Measurements from ENCODE around the gene CASP10.

Gene CASP10

DNA sequence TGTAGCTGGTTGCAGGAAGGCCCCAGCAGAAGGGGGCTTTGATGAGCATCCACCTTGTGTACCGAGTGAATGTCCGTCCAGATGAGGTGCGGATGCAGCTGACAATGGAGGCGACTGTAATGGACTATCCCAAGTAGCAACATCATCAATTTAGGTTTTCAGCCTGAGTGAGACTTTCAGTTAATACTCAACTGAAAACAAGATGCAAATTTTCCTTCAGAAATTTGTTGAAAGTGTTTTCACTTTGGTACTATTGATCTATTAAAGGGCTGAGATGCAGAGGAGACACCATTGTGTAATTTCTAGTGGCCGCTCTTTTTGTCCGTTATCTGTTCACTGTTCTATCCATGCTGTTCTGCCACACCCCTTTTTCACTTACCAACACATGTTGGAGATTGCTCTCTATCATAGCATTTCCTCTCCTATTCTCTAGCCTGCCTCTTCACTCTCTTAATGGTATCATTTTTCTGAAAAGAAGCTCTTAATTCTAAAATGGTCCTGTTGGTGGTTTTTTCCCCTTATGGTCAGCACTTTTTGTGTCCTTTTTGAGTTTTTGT, 65.4 kb downstream of the CASP10 start:
- no peak for TF ChIP-seq CTCF (IDR thresholded peaks at IDR 0.05; ENCODE audit: low read depth, low read length)
- H3K4me3 ChIP-seq (ENCODE audit: low read depth, low read length): no peak overlapping the region

- no peak for TF ChIP-seq CTCF (IDR thresholded peaks at IDR 0.05; ENCODE audit: low read depth, low read length)
- no peak overlapping the region for H3K4me3 ChIP-seq (ENCODE audit: low read depth, low read length)
Measured at GRCh38 chr2:201249889-201250288, 66.9 kb downstream of the CASP10 start.

GRCh38 chr2:201250741-201251140, 67.8 kb downstream of the CASP10 start:
- no peak for TF ChIP-seq CTCF (IDR thresholded peaks at IDR 0.05; ENCODE audit: low read depth, low read length)
- no peak overlapping the region for H3K4me3 ChIP-seq (ENCODE audit: low read depth, low read length)

GRCh38 chr2:201254081-201254730, 71.3 kb downstream of the CASP10 start:
- H3K4me3 ChIP-seq (ENCODE audit: low read depth, low read length): no peak overlapping the region
- no peak for TF ChIP-seq CTCF (IDR thresholded peaks at IDR 0.05; ENCODE audit: low read depth, low read length)

- TF ChIP-seq CTCF (IDR thresholded peaks at IDR 0.05; ENCODE audit: low read depth, low read length): no peak
- no peak overlapping the region for H3K4me3 ChIP-seq (ENCODE audit: low read depth, low read length)
Measured at GRCh38 chr2:201255408-201256033, 72.6 kb downstream of the CASP10 start.

DNA sequence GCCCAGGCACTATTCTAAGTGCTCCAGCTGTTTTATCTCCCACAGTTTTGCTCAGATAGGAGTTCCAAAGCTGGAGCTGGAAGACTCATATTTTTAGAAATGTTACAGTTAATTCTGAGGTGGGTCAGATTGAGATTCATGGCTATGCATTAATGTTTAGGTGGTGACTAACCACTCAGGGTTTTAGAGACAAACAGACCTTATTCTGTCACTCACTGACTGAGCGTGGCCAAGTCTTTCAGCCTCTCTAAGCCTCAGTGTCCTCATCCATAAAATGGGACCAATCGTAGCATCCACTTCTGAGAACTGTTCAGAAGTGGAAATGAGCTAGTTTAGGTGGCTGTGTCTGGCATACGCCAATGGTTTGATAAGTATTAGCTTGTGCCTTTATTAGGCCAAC, 73.1 kb downstream of the CASP10 start:
- H3K4me3 ChIP-seq (ENCODE audit: low read depth, low read length): no peak overlapping the region
- no peak for TF ChIP-seq CTCF (IDR thresholded peaks at IDR 0.05; ENCODE audit: low read depth, low read length)

GRCh38 chr2:201257381-201257955, 74.5 kb downstream of the CASP10 start:
- TF ChIP-seq CTCF (IDR thresholded peaks at IDR 0.05; ENCODE audit: low read depth, low read length): no peak
- H3K4me3 ChIP-seq (ENCODE audit: low read depth, low read length): peak overlapping the region; percentile 68

Measured in WI38 (cell line).